Motor neuron (in vitro differentiated cells): ENCODE data around the gene IGSF3. TPM values are rescaled to one million over a fixed set of nuclear protein-coding genes. Genes with fewer than 3 reads are reported as not detected.

Source experiments
- ATAC-seq, 8 experiments: fragments of 200-7000 bp; cut with Tn5 transposase; replicated peaks in 6 of 8; 2 replicates each; pipeline ENCODE4 v1.8.0; 2021; ENCODE audit warnings: mild to moderate bottlenecking in 8 of 8, moderate library complexity in 8 of 8
- H3K27ac ChIP-seq, 2 donors: fragments of 250-450 bp; sonication (Bioruptor Pico); 2 replicates each; pipeline ENCODE4 v1.9.0; 2021; ENCODE audit warnings: antibody characterized with exemption in 2 of 2, mild to moderate bottlenecking in 2 of 2, moderate library complexity in 1 of 2
- H3K4me1 ChIP-seq, 2 donors: fragments of 250-450 bp; sonication (Bioruptor Pico); replicated peaks in 1 of 2; 2 replicates each; pipeline ENCODE4 v1.6.1; 2021; ENCODE audit warnings: antibody characterized with exemption in 2 of 2, mild to moderate bottlenecking in 2 of 2, moderate library complexity in 1 of 2
- H3K4me3 ChIP-seq, 5 donors: fragments of 250-450 bp; sonication (Bioruptor Pico); 2 replicates each; pipeline ENCODE4 v1.9.0; 2021; ENCODE audit warnings: antibody characterized with exemption in 5 of 5, mild to moderate bottlenecking in 5 of 5, moderate library complexity in 4 of 5
- WGBS, 10 experiments: fragments of 450-650 bp; shearing (Covaris generic); methylation state at CpG; one replicate each; pipeline ENCODE4 v1.0.0; 2022; 5-methylcytosine and 5-hydroxymethylcytosine counted together
- in situ Hi-C, 9 experiments: fragments of 400-800 bp; cut with MboI; loops; one replicate each; pipeline ENCODE4 v1.15.0; 2021; ENCODE audit warnings: low sequenced_read_pairs in 9 of 9, low pct_unique_long_range_greater_than_20kb in 2 of 9; ENCODE audit not compliant: unreplicated experiment in 9 of 9
- total RNA-seq, 8 experiments: library from RNA; unstranded; fragments of 300-600 nt; gene quantifications; 2 replicates each; pipeline versions ENCODE4 v1.2.3 to v1.2.4, GENCODE V29; 2022

The IGSF3 gene
- total RNA-seq, 8 experiments from 2014 or later, result 4.3 to 57.7 (median 32.6) TPM

DNA sequence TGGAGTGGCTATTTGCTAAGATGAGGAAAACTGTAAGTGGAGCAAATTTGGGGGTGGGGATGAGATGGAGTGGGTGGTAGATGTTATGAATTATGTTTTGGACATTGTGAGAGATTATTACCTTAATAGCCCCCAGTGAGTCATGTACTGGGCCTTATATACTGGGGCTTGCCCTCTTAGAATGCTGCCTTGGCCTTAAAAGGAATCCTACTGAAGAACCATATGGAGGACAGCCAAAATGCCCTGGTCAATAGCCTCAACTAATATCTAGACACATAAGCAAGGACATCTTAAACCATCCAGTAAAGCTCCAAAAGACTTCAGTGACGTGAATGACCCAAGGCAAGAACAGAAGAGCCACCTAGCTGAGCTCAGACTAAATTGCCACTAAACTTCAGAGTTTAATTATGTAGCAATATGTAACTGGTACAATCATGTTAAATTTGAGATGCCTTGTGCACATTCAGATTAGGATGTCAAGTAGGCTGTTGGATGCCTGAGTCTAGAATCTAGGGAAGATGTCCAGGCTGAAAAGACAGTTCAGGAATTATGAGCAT is 13.9 kb upstream of the IGSF3 start:
- Histone ChIP-seq H3K4me3 (no peak overlapping the region), H3K27ac (no peak overlapping the region), H3K4me1 (peaks cover 7 to 11% of the 10 kb centered on the region in 2 donors)
- in situ Hi-C loops, result no loop called here
- WGBS, 10 experiments, result 50 to 100% (median 79%) methylated on average over 1 of the region's 1 CpG; no CpG with 5 or more reads in 4 of the 10 experiments
- no peak for ATAC-seq

DNA sequence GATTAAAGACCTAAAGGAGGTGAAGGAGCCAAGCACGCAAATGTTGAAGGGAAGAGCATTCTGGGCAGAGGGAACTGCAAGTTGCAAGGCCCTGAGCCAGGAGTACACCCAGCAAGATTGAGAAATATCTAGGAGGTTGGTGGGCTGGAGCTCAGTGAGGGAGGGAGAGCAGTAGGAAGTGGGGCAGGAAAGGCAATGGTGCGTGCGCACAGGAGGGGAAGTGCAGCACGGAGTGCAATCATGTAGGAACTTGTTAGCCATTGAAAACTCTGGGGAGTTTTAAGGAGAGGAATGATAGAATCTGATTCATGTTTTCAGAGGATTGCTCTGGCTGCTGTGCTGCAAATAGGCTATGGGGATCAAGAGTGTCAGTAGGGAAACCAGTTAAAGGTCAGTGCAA is 13.2 kb upstream of the IGSF3 start:
- in situ Hi-C loops, result no loop called here
- 43 to 100% (median 90%) methylated on average over 2 to 4 of the region's 4 CpGs for WGBS, 10 experiments

DNA sequence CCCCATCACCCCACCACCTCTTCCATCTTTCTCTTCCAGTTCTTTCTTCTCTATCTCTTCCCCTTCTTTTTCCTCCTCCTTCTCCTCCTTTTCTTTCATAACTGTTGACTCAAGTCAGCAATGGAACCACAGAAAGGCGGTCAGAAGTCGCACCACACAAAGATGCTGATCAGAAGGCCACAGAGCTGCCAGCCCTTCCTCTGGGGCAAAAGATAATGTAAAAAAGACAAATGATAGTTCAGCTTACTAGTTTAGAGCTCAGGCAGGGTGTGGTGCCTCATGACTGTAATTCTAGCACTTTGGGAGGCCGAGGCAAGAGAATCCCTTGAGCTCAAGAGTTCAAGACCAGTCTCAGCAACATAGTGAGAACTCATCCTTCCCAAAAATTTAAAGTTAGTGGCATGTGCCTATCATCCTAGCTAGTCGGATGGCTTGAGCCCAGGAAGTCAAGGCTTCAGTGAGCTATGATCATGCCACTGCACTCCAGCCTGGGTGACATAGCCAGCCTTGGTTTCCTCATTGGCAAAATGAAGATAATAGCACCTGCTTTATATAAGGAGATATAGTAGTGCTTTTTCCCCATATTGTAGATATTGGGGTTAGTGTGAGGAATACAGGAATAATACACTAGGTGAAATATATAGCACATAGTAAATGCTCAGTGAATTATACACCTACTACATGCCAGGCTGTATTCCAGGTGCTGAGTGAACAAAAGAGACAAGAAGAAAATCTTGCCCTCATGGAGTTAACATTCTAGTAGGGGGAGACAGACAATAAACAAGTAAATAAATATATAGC is 12.5 kb upstream of the IGSF3 start:
- Histone ChIP-seq H3K4me1 (peaks cover 7 to 11% of the 10 kb centered on the region in 2 donors), H3K27ac (no peak overlapping the region), H3K4me3 (no peak overlapping the region)
- in situ Hi-C loops, result no loop called here
- ATAC-seq, result no peak
- 48 to 100% (median 91%) methylated on average over 2 to 4 of the region's 4 CpGs; no CpG with 5 or more reads in 2 of the 10 experiments for WGBS, 10 experiments

More for the DNA sequence above, 13.2 kb upstream of the IGSF3 start:
- peaks cover 7 to 11% of the 10 kb centered on the region in 2 donors for H3K4me1 ChIP-seq
- H3K4me3 ChIP-seq, result no peak overlapping the region
- no peak for ATAC-seq
- no peak overlapping the region for H3K27ac ChIP-seq

DNA sequence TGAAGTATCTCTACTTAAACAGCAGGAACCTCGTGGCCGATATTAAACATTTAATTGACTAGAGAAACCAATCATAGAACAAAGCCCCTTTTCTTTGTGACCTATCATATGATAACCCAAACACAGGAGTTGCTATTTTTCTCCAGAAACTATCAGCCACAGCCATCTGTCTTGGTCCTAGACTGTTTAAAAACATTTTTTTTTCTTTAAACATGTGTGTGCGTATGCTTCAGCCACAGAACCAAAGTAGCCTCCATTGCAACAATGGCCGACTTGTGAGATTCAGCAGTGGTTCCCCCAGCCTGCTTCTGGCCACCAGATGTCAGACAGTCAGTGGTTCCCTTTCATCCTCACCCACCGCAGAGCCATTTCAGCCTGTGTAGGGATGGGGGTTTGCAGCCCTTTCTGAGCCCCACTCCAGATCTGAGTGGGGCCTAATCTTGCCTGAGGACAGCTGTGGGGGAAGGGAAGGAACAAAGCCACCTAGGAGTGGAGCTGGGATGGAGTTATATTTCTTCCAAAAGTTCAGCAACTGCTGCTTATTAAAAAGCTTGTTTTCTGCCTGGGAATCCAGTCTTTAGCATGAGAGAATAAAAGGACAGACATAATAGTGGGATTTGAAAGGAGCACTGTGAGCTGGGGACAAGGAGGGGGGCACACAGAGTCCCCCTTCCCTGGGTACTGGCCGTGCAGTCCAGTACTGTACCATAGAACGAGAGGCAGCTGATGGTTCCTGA is 11.7 kb upstream of the IGSF3 start:
- WGBS, 10 experiments, result 9 to 88% (median 78%) methylated on average over 1 to 7 of the region's 7 CpGs
- in situ Hi-C loops, result no loop called here
- peaks cover 7 to 11% of the 10 kb centered on the region in 2 donors for H3K4me1 ChIP-seq
- no peak overlapping the region for H3K4me3 ChIP-seq
- ATAC-seq, result peak in 5 of 8 experiments; percentile 33 to 65 (median 49)
- H3K27ac ChIP-seq, result no peak overlapping the region

DNA sequence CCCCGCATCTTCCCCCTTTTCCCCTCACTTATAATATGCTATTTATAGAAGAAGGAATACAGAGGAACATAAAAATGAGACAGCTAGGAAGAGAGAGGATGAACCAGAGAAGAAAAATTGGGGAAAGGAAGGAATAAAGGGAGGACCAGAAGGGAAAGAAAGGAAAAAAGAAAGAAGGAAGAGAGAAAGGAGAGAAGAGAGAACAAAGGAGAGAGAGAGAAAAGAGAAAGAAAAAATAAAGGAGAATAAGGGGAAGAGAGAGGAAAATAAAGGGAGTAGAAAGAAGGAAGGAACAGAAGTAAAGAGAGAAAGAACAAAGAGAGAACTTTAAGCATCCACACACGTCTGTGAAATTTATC is 11.2 kb upstream of the IGSF3 start:
- H3K4me3 ChIP-seq, result no peak overlapping the region
- WGBS, 10 experiments, result 0 to 89% (median 67%) methylated on average over 1 to 2 of the region's 2 CpGs

DNA sequence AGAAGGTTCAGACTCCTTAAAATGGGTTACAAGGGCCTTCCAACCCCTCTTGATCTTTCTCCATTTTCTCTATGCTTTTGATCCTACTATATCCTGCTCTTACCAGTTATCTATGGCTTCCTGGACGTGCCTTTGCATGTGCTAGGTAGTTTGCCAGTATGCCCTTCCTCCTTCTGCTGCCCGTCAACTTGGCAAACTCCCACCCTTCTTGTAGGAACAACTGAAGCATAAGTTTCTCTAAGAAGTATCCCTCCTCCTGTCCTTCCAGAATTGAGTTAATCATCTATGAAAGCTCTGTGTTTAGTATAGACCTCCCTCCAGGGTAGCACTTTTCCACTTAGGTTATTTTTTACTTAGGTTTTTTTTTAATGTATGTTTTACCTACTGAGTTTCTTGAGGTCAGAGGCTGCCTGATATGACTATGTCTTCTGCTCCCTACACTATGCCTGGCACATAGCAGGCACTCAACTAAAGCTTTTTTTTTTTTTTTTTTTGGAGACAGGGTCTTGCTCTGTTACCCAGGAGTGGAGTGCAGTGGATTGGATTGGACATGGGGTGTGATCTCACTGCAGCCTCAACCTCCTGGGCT is 10.0 kb upstream of the IGSF3 start:
- 0 to 69% (median 52%) methylated on average over 1 to 2 of the region's 2 CpGs; no CpG with 5 or more reads in 4 of the 10 experiments for WGBS, 10 experiments
- no peak for ATAC-seq
- Histone ChIP-seq H3K4me1 (peaks cover 7% of the 10 kb centered on the region in 2 donors), H3K27ac (no peak overlapping the region), H3K4me3 (no peak overlapping the region)
- in situ Hi-C loops, result no loop called here

More for the DNA sequence above, 11.2 kb upstream of the IGSF3 start:
- Histone ChIP-seq H3K27ac (no peak overlapping the region), H3K4me1 (peaks cover 7 to 11% of the 10 kb centered on the region in 2 donors)
- in situ Hi-C loops, result no loop called here
- no peak for ATAC-seq

DNA sequence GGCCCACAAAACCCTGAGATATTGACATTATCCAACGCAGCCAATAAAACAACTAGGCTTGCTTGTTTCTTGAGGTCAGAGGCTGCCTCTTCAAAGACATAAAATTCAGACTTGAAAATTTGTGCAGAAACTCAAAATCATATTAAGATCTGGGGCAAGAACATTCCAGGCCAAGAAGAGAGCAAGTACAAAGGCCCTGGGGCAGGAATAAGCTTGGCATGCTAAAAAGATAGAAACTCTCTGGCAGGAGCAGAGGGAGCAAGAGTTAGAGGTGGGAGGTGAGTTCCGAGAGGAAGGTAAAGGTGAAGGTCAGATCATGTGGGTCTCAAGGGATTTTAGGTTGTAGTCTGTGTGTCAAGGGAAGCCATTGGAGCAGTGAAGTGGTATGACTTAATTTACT is 8.8 kb upstream of the IGSF3 start:
- WGBS, 10 experiments, result 55 to 100% (median 83%) methylated on average over 2 of the region's 2 CpGs; no CpG with 5 or more reads in 3 of the 10 experiments
- in situ Hi-C loops, result no loop called here
- peaks cover 7% of the 10 kb centered on the region in 2 donors for H3K4me1 ChIP-seq
- ATAC-seq, result no peak
- no peak overlapping the region for H3K4me3 ChIP-seq
- H3K27ac ChIP-seq, result no peak overlapping the region

DNA sequence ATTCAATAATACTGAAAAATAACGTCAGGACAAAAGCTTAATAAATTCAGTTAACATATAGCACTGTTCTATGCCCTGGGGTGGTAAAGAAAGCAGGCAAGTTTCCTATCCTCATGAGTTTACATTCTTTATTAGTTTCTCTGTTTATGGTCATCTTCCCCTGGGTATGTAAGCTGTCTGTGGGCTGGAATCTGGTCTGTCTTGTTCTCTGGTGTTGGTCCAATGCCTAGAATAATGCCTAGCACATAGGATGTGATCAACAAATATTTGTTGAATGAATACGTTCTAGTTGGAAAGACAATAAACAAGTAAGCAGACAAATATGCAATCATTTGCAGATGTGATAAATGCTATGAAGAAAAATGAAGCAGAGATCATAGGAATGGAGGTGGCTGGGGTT is 7.2 kb upstream of the IGSF3 start:
- no peak overlapping the region for H3K4me3 ChIP-seq
- H3K4me1 ChIP-seq, result peaks cover 7% of the 10 kb centered on the region in 2 donors
- in situ Hi-C loops, result no loop called here
- ATAC-seq, result no peak
- H3K27ac ChIP-seq, result no peak overlapping the region
- WGBS, 10 experiments, result 0 to 96% (median 68%) methylated on average over 1 to 2 of the region's 2 CpGs; no CpG with 5 or more reads in 1 of the 10 experiments

DNA sequence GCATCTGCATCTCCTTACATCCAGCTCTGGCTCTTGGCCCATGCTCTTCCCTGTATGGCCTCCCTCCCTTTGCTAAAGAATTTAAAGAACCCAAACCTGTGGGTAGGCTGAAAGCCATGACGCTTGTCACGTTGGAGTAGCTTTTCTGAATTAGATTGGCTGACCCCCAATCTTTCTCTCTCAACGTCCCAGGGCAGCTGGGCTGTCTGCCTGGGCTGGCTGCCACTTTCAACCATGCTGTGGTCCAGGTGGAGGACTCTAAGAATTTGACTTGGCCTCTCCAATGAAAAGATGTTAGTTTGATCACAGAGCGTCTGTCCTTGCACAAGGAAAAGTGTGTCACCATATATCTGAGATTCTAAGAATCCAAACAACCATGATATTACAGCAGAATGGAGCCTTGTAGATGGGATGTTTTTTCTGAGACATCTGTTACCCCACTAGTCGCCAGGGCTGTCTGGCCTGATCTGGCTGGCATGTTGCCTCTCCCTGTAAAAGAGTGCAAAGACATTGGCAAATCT is 6.5 kb upstream of the IGSF3 start:
- Histone ChIP-seq H3K4me1 (peaks cover under 1 to 3% of the 10 kb centered on the region in 2 donors), H3K4me3 (no peak overlapping the region), H3K27ac (no peak overlapping the region)
- in situ Hi-C loops, result no loop called here
- ATAC-seq, result no peak
- 30 to 100% (median 74%) methylated on average over 1 to 5 of the region's 5 CpGs; no CpG with 5 or more reads in 2 of the 10 experiments for WGBS, 10 experiments

DNA sequence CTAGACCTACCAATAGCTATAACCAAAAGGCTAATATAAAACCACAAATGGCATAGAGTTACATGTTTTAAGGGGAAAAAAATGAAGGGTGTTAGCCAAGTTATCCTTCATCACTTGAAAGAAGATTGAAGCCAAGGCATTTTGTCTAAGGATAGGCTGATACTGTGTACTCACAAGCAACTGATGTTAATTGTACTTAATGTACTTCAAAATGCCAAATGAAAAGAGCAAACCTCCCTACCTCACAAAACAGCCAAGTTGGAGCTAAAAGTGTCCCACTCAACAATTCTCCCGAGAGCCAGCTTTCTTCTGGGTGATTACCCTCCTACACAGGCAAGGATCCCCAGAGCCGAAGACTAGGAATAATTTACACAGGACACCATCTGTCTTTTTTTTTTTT is 4.4 kb upstream of the IGSF3 start:
- no peak for ATAC-seq
- no peak overlapping the region for H3K27ac ChIP-seq
- in situ Hi-C loops, result no loop called here
- no peak overlapping the region for H3K4me3 ChIP-seq
- no peaks in the 10 kb centered on the region for H3K4me1 ChIP-seq
- 0 to 80% (median 34%) methylated on average over 1 to 2 of the region's 2 CpGs; no CpG with 5 or more reads in 2 of the 10 experiments for WGBS, 10 experiments

DNA sequence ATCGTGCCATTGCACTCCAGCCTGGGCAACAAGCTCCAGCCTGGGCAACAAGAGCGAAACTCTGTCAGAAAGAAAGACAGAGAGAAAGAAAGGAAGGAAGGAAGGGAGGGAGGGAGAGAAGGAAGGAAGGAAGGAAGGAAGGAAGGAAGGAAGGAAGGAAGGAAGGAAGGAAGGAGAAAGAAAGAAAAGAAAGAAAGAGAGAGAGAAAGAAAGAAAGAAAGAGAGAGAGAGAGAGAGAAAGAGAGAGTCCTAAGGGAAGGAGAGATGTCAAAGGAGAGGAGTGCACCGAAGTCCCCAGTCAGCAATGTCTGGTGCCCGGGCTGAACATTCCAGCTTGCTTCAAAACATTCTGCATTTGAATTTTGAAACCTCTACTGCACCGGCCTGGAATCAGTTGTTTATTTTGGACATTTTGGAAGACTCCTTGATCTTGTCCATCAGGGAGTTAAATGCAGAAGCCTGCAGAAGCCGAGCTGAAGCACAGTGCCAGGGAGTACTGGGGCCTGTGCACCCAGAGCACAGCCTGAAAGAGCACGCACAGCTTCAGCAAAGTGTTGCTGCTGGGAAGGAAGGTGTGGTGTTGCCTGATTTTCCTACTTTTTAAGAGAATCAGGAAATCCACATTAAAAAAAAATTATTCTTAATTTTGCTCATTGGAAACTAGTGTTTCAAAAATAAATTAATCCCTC is 3.7 kb upstream of the IGSF3 start:
- H3K27ac ChIP-seq, result no peak overlapping the region
- no peak overlapping the region for H3K4me3 ChIP-seq
- no peak for ATAC-seq
- peaks cover under 1 to 4% of the 10 kb centered on the region in 2 donors for H3K4me1 ChIP-seq
- in situ Hi-C loops, result no loop called here
- 6 to 80% (median 63%) methylated on average over 1 to 5 of the region's 7 CpGs; no CpG with 5 or more reads in 2 of the 10 experiments for WGBS, 10 experiments

DNA sequence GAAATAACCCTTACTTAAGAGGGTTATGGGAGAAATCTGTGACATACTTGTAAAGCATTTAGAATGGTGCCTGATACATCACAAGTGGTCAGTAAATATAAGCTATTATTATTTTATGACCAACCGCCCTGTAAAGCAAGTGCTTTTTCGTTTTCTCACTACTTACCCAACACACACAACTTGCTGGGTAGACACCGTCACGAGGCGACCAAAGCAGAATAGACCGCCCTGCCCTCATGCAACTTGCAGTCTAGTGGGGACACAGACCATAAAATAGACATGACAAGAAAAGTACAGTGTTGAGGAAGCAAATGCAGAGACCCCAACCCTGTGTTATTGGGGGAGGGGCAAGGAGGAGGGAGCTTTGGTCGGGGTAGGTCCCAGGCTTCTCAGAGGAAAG is 744 bp upstream of the IGSF3 start:
- no peak for ATAC-seq
- 80 to 100% (median 86%) methylated on average over 1 to 7 of the region's 7 CpGs; no CpG with 5 or more reads in 2 of the 10 experiments for WGBS, 10 experiments
- Histone ChIP-seq H3K27ac (no peak overlapping the region), H3K4me3 (peak overlapping the region in 3 of 5 donors; percentile 58 to 67 (median 61)), H3K4me1 (peaks cover 29 to 34% of the 10 kb centered on the region in 2 donors)
- in situ Hi-C loops, result no loop called here
